Neural progenitor cell (in vitro differentiated cells): ENCODE results near the gene RPLP1.
A peak's percentile ranks its signal among the peaks of the same experiment; 100 is the strongest.

ENCODE experiments used
- EZH2phosphoT487 ChIP-seq: fragments of 200-600 bp; sonication (generic); IDR thresholded peaks from 2 replicates; pipeline ENCODE4 v1.6.1; 2017; ENCODE audit warnings: antibody characterized with exemption
- TF ChIP-seq, protein P1 (sequence below): fragments of 200-600 bp; sonication (generic); IDR thresholded peaks from 2 replicates; pipeline ENCODE4 v1.5.1; 2017; ENCODE audit warnings: antibody characterized with exemption, mild to moderate bottlenecking

DNA sequence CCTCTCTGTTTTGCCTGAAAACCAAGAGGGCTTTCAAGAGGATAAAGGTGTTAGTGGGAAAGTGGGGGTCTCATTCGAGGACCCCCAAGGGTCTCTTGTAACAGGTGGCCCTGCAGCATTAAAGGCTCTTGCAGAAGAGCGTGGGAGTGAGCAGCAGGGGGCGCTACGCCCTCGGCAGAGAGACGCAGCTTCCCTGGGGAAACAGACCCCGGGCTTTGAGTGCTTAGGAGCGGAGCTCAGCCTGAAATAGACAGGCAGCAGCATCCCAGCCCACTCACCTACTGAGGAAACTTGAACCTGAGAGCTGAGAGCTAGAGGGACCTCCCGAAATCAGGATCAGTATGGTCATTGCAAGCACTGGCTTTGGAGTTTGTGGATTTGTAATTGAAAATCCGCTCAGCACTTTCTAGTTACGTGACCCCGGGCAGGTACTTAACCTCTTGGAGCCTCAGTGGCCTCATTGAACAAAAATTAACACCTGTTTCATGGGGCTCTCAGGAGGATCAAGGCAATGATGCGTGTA is 25.7 kb downstream of the RPLP1 start:
- TF ChIP-seq, protein P1, sequence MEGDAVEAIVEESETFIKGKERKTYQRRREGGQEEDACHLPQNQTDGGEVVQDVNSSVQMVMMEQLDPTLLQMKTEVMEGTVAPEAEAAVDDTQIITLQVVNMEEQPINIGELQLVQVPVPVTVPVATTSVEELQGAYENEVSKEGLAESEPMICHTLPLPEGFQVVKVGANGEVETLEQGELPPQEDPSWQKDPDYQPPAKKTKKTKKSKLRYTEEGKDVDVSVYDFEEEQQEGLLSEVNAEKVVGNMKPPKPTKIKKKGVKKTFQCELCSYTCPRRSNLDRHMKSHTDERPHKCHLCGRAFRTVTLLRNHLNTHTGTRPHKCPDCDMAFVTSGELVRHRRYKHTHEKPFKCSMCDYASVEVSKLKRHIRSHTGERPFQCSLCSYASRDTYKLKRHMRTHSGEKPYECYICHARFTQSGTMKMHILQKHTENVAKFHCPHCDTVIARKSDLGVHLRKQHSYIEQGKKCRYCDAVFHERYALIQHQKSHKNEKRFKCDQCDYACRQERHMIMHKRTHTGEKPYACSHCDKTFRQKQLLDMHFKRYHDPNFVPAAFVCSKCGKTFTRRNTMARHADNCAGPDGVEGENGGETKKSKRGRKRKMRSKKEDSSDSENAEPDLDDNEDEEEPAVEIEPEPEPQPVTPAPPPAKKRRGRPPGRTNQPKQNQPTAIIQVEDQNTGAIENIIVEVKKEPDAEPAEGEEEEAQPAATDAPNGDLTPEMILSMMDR = peak; percentile 98
- TF ChIP-seq EZH2phosphoT487 = no peak
